HepG2 (cell line): ENCODE results near the gene NAT10. TPM values are rescaled to one million over a fixed set of nuclear protein-coding genes. Genes with fewer than 3 reads are reported as not detected.

Source experiments
- ATAC-seq: fragments of 200-7000 bp; cut with Tn5 transposase; 3 replicates; pipeline ENCODE4 v1.9.1; 2020; ENCODE audit warnings: mild to moderate bottlenecking, moderate library complexity
- BruUV-seq: library from RNA; stranded (reverse); fragments of 400-500 nt; replicated peaks from 2 replicates; lab custom pipeline; 2021; lab: Mats Ljungman, UMichigan
- CTCF ChIA-PET: fragments of 300-600 bp; formaldehyde crosslinking; extraction: SDS; loops from one replicate; lab custom pipeline; 2021; ENCODE audit warnings: low total read pairs, inconsistent platforms, low intra/inter-chr PET ratio; lab: Yijun Ruan, JAX
- POLR2A ChIA-PET: fragments of 350-600 bp; sonication (Branson Sonifier 250); formaldehyde crosslinking; loops from one replicate; lab custom pipeline; 2020; ENCODE audit warnings: antibody characterized with exemption, inconsistent platforms; lab: Yijun Ruan, JAX
- DNase-seq: peaks from one replicate; pipeline ENCODE4 v3.0.0-alpha.2; 2015; ENCODE audit warnings: low spot score
- FAIRE-seq: peaks from 3 replicates; lab custom pipeline; 2011; peaks lifted over from hg19 to GRCh38; lab: Jason Lieb, UNC
- H2AFZ ChIP-seq: one replicate; pipeline ENCODE4 v1.6.1; 2011; ENCODE audit warnings: low read length, inconsistent platforms
- H3K27ac ChIP-seq: fragments of 300-600 bp; 3 replicates; pipeline ENCODE4 v1.8.0; 2011; ENCODE audit warnings: mixed run types, mild to moderate bottlenecking, mixed read lengths, low read length, inconsistent platforms; ENCODE audit not compliant: insufficient read depth; ENCODE audit errors: extremely low read length
- H3K27me3 ChIP-seq, 2 experiments: fragments of 200-600 bp in 1 of 2; 2 replicates in 1 of 2; 3 replicates in 1 of 2; pipeline versions ENCODE4 v1.6.0 to v1.8.0; 2011; ENCODE audit warnings: low read length in 2 of 2, mild to moderate bottlenecking in 2 of 2, moderate library complexity in 2 of 2, inconsistent platforms in 1 of 2; ENCODE audit not compliant: insufficient read depth in 2 of 2, control insufficient read depth in 1 of 2
- H3K36me3 ChIP-seq, 2 experiments: fragments of 200-600 bp in 1 of 2; replicated peaks in 1 of 2; 2 replicates in 1 of 2; 3 replicates in 1 of 2; pipeline versions ENCODE4 v1.5.1 to v1.8.0; 2011; ENCODE audit warnings: low read length in 2 of 2, inconsistent platforms in 1 of 2; ENCODE audit not compliant: insufficient read depth in 2 of 2, control insufficient read depth in 1 of 2
- H3K4me1 ChIP-seq: 2 replicates; pipeline ENCODE4 v1.5.1; 2012; ENCODE audit warnings: low read length, inconsistent platforms; ENCODE audit not compliant: insufficient read depth
- H3K4me2 ChIP-seq: 2 replicates; pipeline ENCODE4 v1.6.0; 2011; ENCODE audit warnings: low read depth, low read length, inconsistent platforms
- H3K4me3 ChIP-seq, 3 experiments: fragments of 200-600 bp in 1 of 3; sonication (generic), shearing (Covaris generic) in 1 of 3; replicated peaks in 1 of 3; 2 replicates each; pipeline ENCODE4 v1.5.1; 2011 to 2016; ENCODE audit warnings: low read length in 3 of 3, inconsistent platforms in 2 of 3, low read depth in 2 of 3, mild to moderate bottlenecking in 2 of 3, control low read depth in 1 of 3, mixed read lengths in 1 of 3; ENCODE audit not compliant: insufficient read depth in 1 of 3
- H3K79me2 ChIP-seq: one replicate; pipeline ENCODE4 v1.6.1; 2011; ENCODE audit warnings: low read length, inconsistent platforms; ENCODE audit not compliant: insufficient read depth
- H3K9ac ChIP-seq: 2 replicates; pipeline ENCODE4 v1.6.0; 2011; ENCODE audit warnings: mild to moderate bottlenecking, low read depth, low read length, inconsistent platforms; ENCODE audit not compliant: insufficient read depth
- H3K9me3 ChIP-seq: 2 replicates; pipeline ENCODE4 v1.5.1; 2012; ENCODE audit warnings: mild to moderate bottlenecking, low read length
- H4K20me1 ChIP-seq: 2 replicates; pipeline ENCODE4 v1.6.0; 2011; ENCODE audit warnings: inconsistent platforms, mild to moderate bottlenecking, low read length, moderate library complexity; ENCODE audit not compliant: insufficient read depth
- ATAD3A ChIP-seq: sonication (generic); formaldehyde crosslinking; IDR thresholded peaks from 2 replicates; pipeline ENCODE4 v1.4.0; 2020; ENCODE audit warnings: missing genetic modification reagents
- KDM1A ChIP-seq: IDR thresholded peaks from 2 replicates; pipeline ENCODE4 v1.6.1; 2016; ENCODE audit warnings: missing compliant biosample characterization
- MEF2D ChIP-seq: sonication (generic); formaldehyde crosslinking; IDR thresholded peaks from 2 replicates; pipeline ENCODE4 v1.5.1; 2020; ENCODE audit warnings: mild to moderate bottlenecking, missing genetic modification reagents
- MZF1 ChIP-seq: sonication (generic); formaldehyde crosslinking; IDR thresholded peaks from 2 replicates; pipeline ENCODE4 v1.8.1; 2023; ENCODE audit warnings: mild to moderate bottlenecking, missing genetic modification reagents, borderline replicate concordance
- PHB2 ChIP-seq: fragments of 450-650 bp; IDR thresholded peaks from 2 replicates; pipeline ENCODE4 v1.6.1; 2018; ENCODE audit not compliant: partially characterized antibody
- PHF21A ChIP-seq: sonication (generic); formaldehyde crosslinking; IDR thresholded peaks from 2 replicates; pipeline ENCODE4 v1.5.0; 2020; ENCODE audit warnings: mild to moderate bottlenecking, missing genetic modification reagents
- RBM39 ChIP-seq: fragments of 200-400 bp; formaldehyde crosslinking; IDR thresholded peaks from one replicate; pipeline ENCODE4 v1.6.1; 2018; ENCODE audit warnings: antibody characterized with exemption, mild to moderate bottlenecking, low read depth, low read length; ENCODE audit not compliant: poor library complexity, severe bottlenecking
- RFX1 ChIP-seq: fragments of 450-650 bp; IDR thresholded peaks from 2 replicates; pipeline ENCODE4 v1.6.1; 2017
- SRSF1 ChIP-seq: fragments of 200-400 bp; formaldehyde crosslinking; optimal IDR thresholded peaks from 2 replicates; pipeline ENCODE3; 2017; ENCODE audit warnings: mild to moderate bottlenecking, low read depth, low read length, moderate library complexity
- SYNCRIP ChIP-seq: fragments of 200-400 bp; formaldehyde crosslinking; IDR thresholded peaks from 2 replicates; pipeline ENCODE4 v1.6.1; 2018; ENCODE audit warnings: mild to moderate bottlenecking, low read depth, low read length; ENCODE audit not compliant: insufficient read depth
- THYN1 ChIP-seq: sonication (generic); formaldehyde crosslinking; IDR thresholded peaks from 2 replicates; pipeline ENCODE4 v1.8.1; 2023; ENCODE audit warnings: low read depth, mild to moderate bottlenecking, moderate library complexity, missing genetic modification reagents, borderline replicate concordance
- ZFP36L1 ChIP-seq: sonication (generic); formaldehyde crosslinking; IDR thresholded peaks from 2 replicates; pipeline ENCODE4 v1.8.0; 2022; ENCODE audit warnings: mild to moderate bottlenecking, missing genetic modification reagents, moderate library complexity
- ZNF468 ChIP-seq: sonication (generic); formaldehyde crosslinking; IDR thresholded peaks from 2 replicates; pipeline ENCODE4 v1.8.0; 2022; ENCODE audit warnings: mild to moderate bottlenecking, moderate library complexity, missing genetic modification reagents
- ZNF709 ChIP-seq: sonication (generic); formaldehyde crosslinking; IDR thresholded peaks from 2 replicates; pipeline ENCODE4 v1.5.0; 2020; ENCODE audit warnings: mild to moderate bottlenecking, missing genetic modification reagents
- ZNF841 ChIP-seq: sonication (generic); formaldehyde crosslinking; IDR thresholded peaks from 2 replicates; pipeline ENCODE4 v1.8.1; 2023; ENCODE audit warnings: missing genetic modification reagents, borderline replicate concordance
- WGBS: methylation state at CpG from one replicate; pipeline ENCODE4 v1.1.6; 2017; ENCODE audit warnings: low lambda C conversion rate; 5-methylcytosine and 5-hydroxymethylcytosine counted together
- in situ Hi-C: cut with HindIII; loops from 2 replicates; pipeline ENCODE4 v1.10.0; 2017; ENCODE audit warnings: low pct_unique_long_range_greater_than_20kb; ENCODE audit not compliant: extremely low pct_ligation_motif_present
- intact Hi-C: fragments of 100-400 bp; cut with micrococcal nuclease; formaldehyde crosslinking; loops from one replicate; pipeline ENCODE4 v1.10.0; 2022; ENCODE audit not compliant: unreplicated experiment
- polyA plus RNA-seq, 8 experiments: library from polyadenylated mRNA; depleted of rRNA in 3 of 8; stranded (reverse) in 7 of 8; unstranded in 1 of 8; fragments of >200 nt; fragmentation: Illumina TruSeq in 4 of 8; extraction: Trizol in 4 of 8; gene quantifications; 2 replicates each; pipeline versions ENCODE4 v1.2.1 to v1.2.3, GENCODE V29; 2011 to 2016; ENCODE audit warnings: low read depth in 4 of 8, missing spikeins in 1 of 8, mixed read lengths in 1 of 8; ENCODE audit not compliant: insufficient read depth in 1 of 8
- total RNA-seq, 5 experiments: library from RNA; depleted of rRNA; stranded (reverse); fragments of >200 nt; fragmentation: Illumina TruSeq; extraction: Trizol; gene quantifications; 2 replicates each; pipeline ENCODE4 v1.2.3, GENCODE V29; 2016; ENCODE audit warnings: low read depth in 1 of 5
- TF ChIP-seq, protein P1 (sequence below): sonication (generic); formaldehyde crosslinking; IDR thresholded peaks from 2 replicates; pipeline ENCODE4 v1.4.0; 2020; ENCODE audit warnings: missing genetic modification reagents
- TF ChIP-seq, protein P2 (sequence below): sonication (generic); formaldehyde crosslinking; IDR thresholded peaks from 2 replicates; pipeline ENCODE4 v1.8.1; 2023; ENCODE audit warnings: mild to moderate bottlenecking, inconsistent platforms, moderate library complexity, missing genetic modification reagents, borderline replicate concordance

The NAT10 gene
- total and polyA plus RNA-seq, 2 of the 13 experiments (the other 11 are each of a cell fraction or from before 2014, with no cell fraction given), result 33.9 to 51.9 TPM

- Histone ChIP-seq H3K4me1 (no peaks in the 10 kb centered on the region), H4K20me1 (no peaks in the 10 kb centered on the region), H3K27ac (no peak overlapping the region), H3K36me3 (peaks cover 29 to 57% of the 10 kb centered on the region in 2 experiments; a peak in 4 of 5 replicates), H3K4me3 (no peak overlapping the region), H3K79me2 (no peaks in the 10 kb centered on the region), H3K27me3 (no peaks in the 10 kb centered on the region), H3K9ac (no peak overlapping the region), H3K9me3 (no peaks in the 10 kb centered on the region), H3K4me2 (no peak overlapping the region), H2AFZ (no peak overlapping the region)
- intact Hi-C loops (no loop called here), in situ Hi-C loops (loop anchor here (10.0 to 25.0 kb wide), 2 partner anchors 334 to 752 kb away; partner anchors contain the start of genes APIP and PDHX)
- FAIRE-seq, result no peak
- no TSS peak for BruUV-seq
- CTCF ChIA-PET, result no interaction called here
- POLR2A ChIA-PET, result no interaction called here
- 92% methylated on average over 13 of the region's 18 CpGs for WGBS
- no peak for TF ChIP-seq KDM1A
- TF ChIP-seq RBM39, result no peak
- TF ChIP-seq, protein P1, sequence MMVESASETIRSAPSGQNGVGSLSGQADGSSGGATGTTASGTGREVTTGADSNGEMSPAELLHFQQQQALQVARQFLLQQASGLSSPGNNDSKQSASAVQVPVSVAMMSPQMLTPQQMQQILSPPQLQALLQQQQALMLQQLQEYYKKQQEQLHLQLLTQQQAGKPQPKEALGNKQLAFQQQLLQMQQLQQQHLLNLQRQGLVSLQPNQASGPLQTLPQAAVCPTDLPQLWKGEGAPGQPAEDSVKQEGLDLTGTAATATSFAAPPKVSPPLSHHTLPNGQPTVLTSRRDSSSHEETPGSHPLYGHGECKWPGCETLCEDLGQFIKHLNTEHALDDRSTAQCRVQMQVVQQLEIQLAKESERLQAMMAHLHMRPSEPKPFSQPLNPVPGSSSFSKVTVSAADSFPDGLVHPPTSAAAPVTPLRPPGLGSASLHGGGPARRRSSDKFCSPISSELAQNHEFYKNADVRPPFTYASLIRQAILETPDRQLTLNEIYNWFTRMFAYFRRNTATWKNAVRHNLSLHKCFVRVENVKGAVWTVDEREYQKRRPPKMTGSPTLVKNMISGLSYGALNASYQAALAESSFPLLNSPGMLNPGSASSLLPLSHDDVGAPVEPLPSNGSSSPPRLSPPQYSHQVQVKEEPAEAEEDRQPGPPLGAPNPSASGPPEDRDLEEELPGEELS, result no peak
- TF ChIP-seq ZNF468 (CRISPR knock-in tag), result no peak
- TF ChIP-seq, protein P2, sequence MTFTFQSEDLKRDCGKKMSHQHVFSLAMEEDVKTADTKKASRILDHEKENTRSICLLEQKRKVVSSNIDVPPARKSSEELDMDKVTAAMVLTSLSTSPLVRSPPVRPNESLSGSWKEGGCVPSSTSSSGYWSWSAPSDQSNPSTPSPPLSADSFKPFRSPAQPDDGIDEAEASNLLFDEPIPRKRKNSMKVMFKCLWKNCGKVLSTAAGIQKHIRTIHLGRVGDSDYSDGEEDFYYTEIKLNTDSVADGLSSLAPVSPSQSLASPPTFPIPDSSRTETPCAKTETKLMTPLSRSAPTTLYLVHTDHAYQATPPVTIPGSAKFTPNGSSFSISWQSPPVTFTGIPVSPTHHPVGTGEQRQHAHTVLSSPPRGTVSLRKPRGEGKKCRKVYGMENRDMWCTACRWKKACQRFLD, result no peak
- no peak for TF ChIP-seq ZNF709 (CRISPR knock-in tag)
- no peak for TF ChIP-seq MEF2D (CRISPR knock-in tag)
- TF ChIP-seq ATAD3A, result no peak
- no peak for TF ChIP-seq RFX1
- TF ChIP-seq PHB2, result no peak
- no peak for TF ChIP-seq PHF21A (CRISPR knock-in tag)
- no peak for TF ChIP-seq SRSF1
- no peak for TF ChIP-seq SYNCRIP
- TF ChIP-seq ZNF841 (CRISPR knock-in tag), result no peak
- TF ChIP-seq THYN1, result no peak
- no peak for TF ChIP-seq ZFP36L1 (CRISPR knock-in tag)
- TF ChIP-seq MZF1, result no peak
- ATAC-seq, result no peak
- no peak for DNase-seq
These were observed 55.4 kb downstream of the NAT10 start for GRCh38 chr11:34160791-34161190.
